WTC11 (cell line): ENCODE data around the gene RBMS1. TPM values are rescaled to one million over a fixed set of nuclear protein-coding genes. Genes with fewer than 3 reads are reported as not detected.
A peak's percentile ranks its signal among the peaks of the same experiment; 100 is the strongest.

Experiments used
- ATAC-seq: fragments of 200-7000 bp; cut with Tn5 transposase; 2 replicates; pipeline ENCODE4 v1.10.0; 2021; ENCODE audit warnings: mild to moderate bottlenecking, moderate library complexity
- CTCF ChIA-PET: fragments of 300-600 bp; sonication (Branson Sonifier 250); formaldehyde crosslinking; loops from one replicate; lab custom pipeline; 2021; ENCODE audit warnings: antibody characterized with exemption; lab: Charles Lee
- POLR2A ChIA-PET: fragments of 350-600 bp; sonication (Branson Sonifier 250); formaldehyde crosslinking; loops from one replicate; lab custom pipeline; 2021; ENCODE audit warnings: antibody characterized with exemption; lab: Charles Lee
- DNase-seq: peaks from one replicate; pipeline ENCODE4 v3.0.0; 2021; ENCODE audit warnings: low spot score
- H3K27ac Mint-ChIP-seq: 2 replicates; pipeline ENCODE4 v1.8.0; 2021; ENCODE audit warnings: mixed read lengths
- H3K27me3 Mint-ChIP-seq: 2 replicates; pipeline ENCODE4 v1.8.0; 2021; ENCODE audit warnings: low read depth, mild to moderate bottlenecking, moderate library complexity, mixed read lengths
- H3K36me3 Mint-ChIP-seq: 2 replicates; pipeline ENCODE4 v1.8.0; 2021; ENCODE audit warnings: mixed read lengths
- H3K4me1 Mint-ChIP-seq: 2 replicates; pipeline ENCODE4 v1.8.0; 2022; ENCODE audit warnings: mixed read lengths
- H3K4me3 Mint-ChIP-seq: 2 replicates; pipeline ENCODE4 v1.8.0; 2021; ENCODE audit warnings: mild to moderate bottlenecking, moderate library complexity, mixed read lengths
- H3K9me3 Mint-ChIP-seq: 2 replicates; pipeline ENCODE4 v1.8.0; 2021; ENCODE audit warnings: mixed read lengths
- ATF3 ChIP-seq: sonication (generic); formaldehyde crosslinking; conservative IDR thresholded peaks from 2 replicates; pipeline ENCODE4 v1.8.1; 2022; ENCODE audit warnings: mild to moderate bottlenecking, missing genetic modification reagents
- ATF6 ChIP-seq: sonication (generic); formaldehyde crosslinking; IDR thresholded peaks from 2 replicates; pipeline ENCODE4 v1.8.1; 2023; ENCODE audit warnings: mild to moderate bottlenecking, missing genetic modification reagents
- CBFB ChIP-seq: sonication (generic); formaldehyde crosslinking; IDR thresholded peaks from 2 replicates; pipeline ENCODE4 v1.8.1; 2022; ENCODE audit warnings: mild to moderate bottlenecking, low read depth, missing genetic modification reagents
- CDX4 ChIP-seq: fragments of 250-450 bp; sonication (Bioruptor Pico); IDR thresholded peaks from 2 replicates; pipeline ENCODE4 v1.9.0; 2021; ENCODE audit warnings: moderate library complexity, mild to moderate bottlenecking, inconsistent platforms, borderline replicate concordance
- CREM ChIP-seq: sonication (generic); formaldehyde crosslinking; IDR thresholded peaks from 2 replicates; pipeline ENCODE4 v1.8.1; 2022; ENCODE audit warnings: mild to moderate bottlenecking, missing genetic modification reagents, moderate library complexity
- ELF4 ChIP-seq: sonication (generic); formaldehyde crosslinking; IDR thresholded peaks from 2 replicates; pipeline ENCODE4 v1.8.1; 2022; ENCODE audit warnings: low read depth, mild to moderate bottlenecking, moderate library complexity, missing genetic modification reagents
- EMX1 ChIP-seq: fragments of 250-450 bp; sonication (Bioruptor Pico); IDR thresholded peaks from 2 replicates; pipeline ENCODE4 v1.8.0; 2021; ENCODE audit warnings: mild to moderate bottlenecking
- OVOL2 ChIP-seq: fragments of 250-450 bp; sonication (Bioruptor Pico); IDR thresholded peaks from 2 replicates; pipeline ENCODE4 v1.9.0; 2021; ENCODE audit warnings: mild to moderate bottlenecking, borderline replicate concordance
- RELA ChIP-seq: sonication (generic); formaldehyde crosslinking; IDR thresholded peaks from 2 replicates; pipeline ENCODE4 v1.8.1; 2022; ENCODE audit warnings: missing genetic modification reagents, mild to moderate bottlenecking, borderline replicate concordance
- RORB ChIP-seq: fragments of 250-450 bp; sonication (Bioruptor Pico); IDR thresholded peaks from 2 replicates; pipeline ENCODE4 v1.9.0; 2021; ENCODE audit warnings: mild to moderate bottlenecking
- STAT6 ChIP-seq: sonication (generic); formaldehyde crosslinking; conservative IDR thresholded peaks from 2 replicates; pipeline ENCODE4 v1.8.1; 2023; ENCODE audit warnings: mild to moderate bottlenecking, low read depth, missing genetic modification reagents, moderate library complexity
- TP53 ChIP-seq: sonication (generic); formaldehyde crosslinking; IDR thresholded peaks from 2 replicates; pipeline ENCODE4 v1.8.1; 2023; ENCODE audit warnings: mild to moderate bottlenecking, missing genetic modification reagents
- ZMAT4 ChIP-seq: fragments of 250-450 bp; sonication (Bioruptor Pico); IDR thresholded peaks from 2 replicates; pipeline ENCODE4 v1.9.0; 2021; ENCODE audit warnings: mild to moderate bottlenecking
- ZNF219 ChIP-seq: sonication (generic); formaldehyde crosslinking; IDR thresholded peaks from 2 replicates; pipeline ENCODE4 v1.8.0; 2023; ENCODE audit warnings: missing genetic modification reagents, mild to moderate bottlenecking, borderline replicate concordance
- ZNF232 ChIP-seq: sonication (generic); formaldehyde crosslinking; IDR thresholded peaks from 2 replicates; pipeline ENCODE4 v1.8.0; 2022; ENCODE audit warnings: mild to moderate bottlenecking, missing genetic modification reagents
- ZNF281 ChIP-seq: sonication (generic); formaldehyde crosslinking; IDR thresholded peaks from 2 replicates; pipeline ENCODE4 v1.8.0; 2023; ENCODE audit warnings: mild to moderate bottlenecking, missing genetic modification reagents
- ZNF396 ChIP-seq: fragments of 250-450 bp; sonication (Bioruptor Pico); IDR thresholded peaks from 2 replicates; pipeline ENCODE4 v1.8.0; 2021; ENCODE audit warnings: mild to moderate bottlenecking, moderate library complexity, borderline replicate concordance
- total RNA-seq: library from RNA; stranded (reverse); gene quantifications from 3 replicates; pipeline ENCODE4 v1.2.3, GENCODE V29; 2021

The RBMS1 gene
- total RNA-seq, 1 experiment from 2014 or later, result 56.3 TPM

- TF ChIP-seq ZNF219 (CRISPR knock-in tag) (no peak), ATF3 (no peak), ZNF281 (no peak)
These were observed 212.4 kb downstream of the RBMS1 start (continued) for GRCh38 chr2:160281213-160281612.

- no peak overlapping the region; the same call in 1 of the 2 replicates for H3K27ac Mint-ChIP-seq
- ATAC-seq, result no peak
These were observed 213.7 kb downstream of the RBMS1 start for GRCh38 chr2:160279813-160280465.

GRCh38 chr2:160278879-160279177, 214.8 kb downstream of the RBMS1 start:
- Mint-ChIP-seq H3K9me3 (no peaks in the 10 kb centered on the region), H3K27me3 (no peaks in the 10 kb centered on the region), H3K4me1 (peaks cover 3% of the 10 kb centered on the region), H3K4me3 (no peak overlapping the region), H3K36me3 (peaks cover 38% of the 10 kb centered on the region), H3K27ac (no peak overlapping the region)
- CTCF ChIA-PET, result interaction anchor here (0.7 to 1.6 kb wide), 12 partner anchors 8 to 785 kb away, joined by 3 to 20 read pairs (median 4); no protein-coding TSS in a partner anchor
- ATAC-seq (peak; percentile 68), DNase-seq (no peak)
- POLR2A ChIA-PET, result no interaction called here
- TF ChIP-seq OVOL2 (CRISPR knock-in tag) (no peak), ZNF396 (CRISPR knock-in tag) (no peak), TP53 (CRISPR knock-in tag) (no peak), RELA (CRISPR knock-in tag) (no peak), CDX4 (no peak), EMX1 (CRISPR knock-in tag) (no peak), RORB (CRISPR knock-in tag) (no peak), CBFB (no peak)

More at GRCh38 chr2:160279813-160280465, 213.7 kb downstream of the RBMS1 start:
- H3K4me3 Mint-ChIP-seq, result no peak overlapping the region
- no peaks in the 10 kb centered on the region for H3K27me3 Mint-ChIP-seq
- POLR2A ChIA-PET, result no interaction called here
- TF ChIP-seq ZNF232 (CRISPR knock-in tag) (no peak), CREM (CRISPR knock-in tag) (no peak), STAT6 (CRISPR knock-in tag) (no peak), ATF6 (CRISPR knock-in tag) (no peak), ELF4 (CRISPR knock-in tag) (no peak), ZMAT4 (CRISPR knock-in tag) (no peak)
- TF ChIP-seq, all 79 proteins: peak for 0
- Mint-ChIP-seq H3K4me1 (no peaks in the 10 kb centered on the region), H3K36me3 (peaks cover 42% of the 10 kb centered on the region), H3K9me3 (no peaks in the 10 kb centered on the region)
- no peak for DNase-seq
- CTCF ChIA-PET, result interaction anchor here (1.5 to 1.6 kb wide), 3 partner anchors 10 to 690 kb away, joined by 5 to 20 read pairs (median 10); no protein-coding TSS in a partner anchor
